Measurements from ENCODE around the gene PADI1.

Gene PADI1, protein sequence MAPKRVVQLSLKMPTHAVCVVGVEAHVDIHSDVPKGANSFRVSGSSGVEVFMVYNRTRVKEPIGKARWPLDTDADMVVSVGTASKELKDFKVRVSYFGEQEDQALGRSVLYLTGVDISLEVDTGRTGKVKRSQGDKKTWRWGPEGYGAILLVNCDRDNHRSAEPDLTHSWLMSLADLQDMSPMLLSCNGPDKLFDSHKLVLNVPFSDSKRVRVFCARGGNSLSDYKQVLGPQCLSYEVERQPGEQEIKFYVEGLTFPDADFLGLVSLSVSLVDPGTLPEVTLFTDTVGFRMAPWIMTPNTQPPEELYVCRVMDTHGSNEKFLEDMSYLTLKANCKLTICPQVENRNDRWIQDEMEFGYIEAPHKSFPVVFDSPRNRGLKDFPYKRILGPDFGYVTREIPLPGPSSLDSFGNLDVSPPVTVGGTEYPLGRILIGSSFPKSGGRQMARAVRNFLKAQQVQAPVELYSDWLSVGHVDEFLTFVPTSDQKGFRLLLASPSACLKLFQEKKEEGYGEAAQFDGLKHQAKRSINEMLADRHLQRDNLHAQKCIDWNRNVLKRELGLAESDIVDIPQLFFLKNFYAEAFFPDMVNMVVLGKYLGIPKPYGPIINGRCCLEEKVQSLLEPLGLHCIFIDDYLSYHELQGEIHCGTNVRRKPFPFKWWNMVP

DNA sequence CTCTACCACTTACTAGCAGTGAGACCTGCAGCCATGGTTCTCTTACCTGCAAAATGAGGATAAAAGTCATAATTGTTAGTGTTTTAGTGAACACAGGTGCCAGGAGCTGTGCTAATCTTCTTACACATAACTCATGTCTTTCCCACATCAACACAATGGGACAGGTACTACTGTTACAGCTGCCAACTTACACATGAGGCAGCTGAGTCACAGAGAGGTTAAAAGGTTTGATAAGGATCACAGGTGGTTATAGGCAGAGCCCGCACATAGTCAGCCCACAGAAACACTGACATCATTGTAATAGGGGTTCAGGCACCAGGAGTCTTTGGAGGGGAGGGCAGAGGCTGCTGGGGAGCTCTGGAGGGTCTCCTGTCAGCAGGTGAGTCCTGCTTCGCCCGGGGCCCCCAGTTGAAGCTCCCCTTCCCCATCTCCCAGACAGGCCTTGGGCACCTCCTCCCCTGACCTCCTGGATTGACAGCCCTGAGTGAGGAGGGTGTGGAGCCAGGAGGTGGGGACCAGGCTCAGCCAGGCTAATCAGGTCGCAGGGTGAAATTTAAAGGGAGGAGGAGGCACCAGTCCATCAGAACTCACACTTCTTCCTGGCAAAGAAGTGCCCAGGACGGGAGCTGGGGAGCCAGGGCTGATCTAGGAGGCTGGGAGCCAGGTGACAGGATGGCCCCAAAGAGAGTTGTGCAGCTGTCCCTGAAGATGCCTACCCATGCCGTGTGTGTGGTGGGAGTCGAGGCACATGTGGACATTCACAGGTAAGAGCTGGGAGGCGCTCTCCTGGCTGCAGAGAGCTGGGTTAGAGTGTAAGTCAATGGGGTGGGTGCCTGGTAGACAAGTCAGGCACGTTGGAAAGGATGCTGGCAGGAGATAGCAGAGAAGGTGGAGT, at the start of gene PADI1:
TSS of gene PADI1 (plus strand) at position 583 of the 895 bp plus-strand sequence. CDS start at position 673, 90 bp downstream.
- Histone ChIP-seq H4K20me1 (ENCODE audit: insufficient read depth, low read length) (no peaks in the 10 kb centered on the region), H3K27ac (ENCODE audit: low read length) (no peak within 1 kb of the TSS), H3K4me3 (ENCODE audit: low read length) (no peak within 1 kb of the TSS), H2AFZ (ENCODE audit: low read depth, low read length) (no peak within 1 kb of the TSS), H3K36me3 (replicated peaks; ENCODE audit: low read depth, low read length) (no peaks in the 10 kb centered on the region), H3K27me3 (ENCODE audit: low read depth, low read length) (no peaks in the 10 kb centered on the region), H3K9ac (ENCODE audit: low read length) (no peak within 1 kb of the TSS), H3K4me1 (ENCODE audit: low read length) (peaks cover 32% of the 10 kb centered on the region), H3K9me3 (ENCODE audit: insufficient read depth, low read length) (no peaks in the 10 kb centered on the region), H3K79me2 (ENCODE audit: low read length) (no peaks in the 10 kb centered on the region), H3K4me2 (ENCODE audit: low read length) (no peak within 1 kb of the TSS)
- TF ChIP-seq EZH2phosphoT487 (IDR thresholded peaks at IDR 0.05; ENCODE audit: low read depth) = no peak
- TF ChIP-seq CTCF (IDR thresholded peaks at IDR 0.05; ENCODE audit: low read depth, low read length) = no peak

GRCh38 chr1:17155257-17155920, 49.5 kb upstream of the PADI1 start:
- TF ChIP-seq EZH2phosphoT487 (IDR thresholded peaks at IDR 0.05; ENCODE audit: low read depth) (no peak), CTCF (IDR thresholded peaks at IDR 0.05; ENCODE audit: low read depth, low read length) (no peak)
- Histone ChIP-seq H3K4me1 (ENCODE audit: low read length) (peaks cover 9% of the 10 kb centered on the region), H3K36me3 (replicated peaks; ENCODE audit: low read depth, low read length) (no peaks in the 10 kb centered on the region), H3K9ac (ENCODE audit: low read length) (no peak overlapping the region), H3K27me3 (ENCODE audit: low read depth, low read length) (no peaks in the 10 kb centered on the region), H3K79me2 (ENCODE audit: low read length) (no peaks in the 10 kb centered on the region), H4K20me1 (ENCODE audit: insufficient read depth, low read length) (no peaks in the 10 kb centered on the region), H3K27ac (ENCODE audit: low read length) (no peak overlapping the region), H3K9me3 (ENCODE audit: insufficient read depth, low read length) (0 out of 2 replicates have a peak, but pooled peaks cover 3% of the 10 kb centered on the region), H3K4me2 (ENCODE audit: low read length) (no peak overlapping the region), H2AFZ (ENCODE audit: low read depth, low read length) (no peak overlapping the region), H3K4me3 (ENCODE audit: low read length) (no peak overlapping the region)

- Histone ChIP-seq H3K9me3 (ENCODE audit: insufficient read depth, low read length) (0 out of 2 replicates have a peak, but pooled peaks cover 3% of the 10 kb centered on the region), H3K27ac (ENCODE audit: low read length) (no peak overlapping the region), H3K4me1 (ENCODE audit: low read length) (peaks cover 10% of the 10 kb centered on the region), H3K9ac (ENCODE audit: low read length) (no peak overlapping the region), H3K79me2 (ENCODE audit: low read length) (no peaks in the 10 kb centered on the region), H3K4me3 (ENCODE audit: low read length) (no peak overlapping the region), H3K36me3 (replicated peaks; ENCODE audit: low read depth, low read length) (no peaks in the 10 kb centered on the region), H3K4me2 (ENCODE audit: low read length) (no peak overlapping the region), H2AFZ (ENCODE audit: low read depth, low read length) (no peak overlapping the region), H4K20me1 (ENCODE audit: insufficient read depth, low read length) (no peaks in the 10 kb centered on the region), H3K27me3 (ENCODE audit: low read depth, low read length) (no peaks in the 10 kb centered on the region)
- TF ChIP-seq EZH2phosphoT487 (IDR thresholded peaks at IDR 0.05; ENCODE audit: low read depth) = no peak
- TF ChIP-seq CTCF (IDR thresholded peaks at IDR 0.05; ENCODE audit: low read depth, low read length) = no peak
These were observed 48.8 kb upstream of the PADI1 start for GRCh38 chr1:17156108-17156507.
